COLO668 (cell line): Measurements from ENCODE around the gene TEDC1.
"Not testable (repeated sequence)": the region's sequence is repeated elsewhere in the genome, so short reads cannot be mapped to it uniquely, and the experiment has no call there.

ENCODE experiments used
- DNase-seq: peaks from one replicate; lab custom pipeline; 2025; ENCODE audit not compliant: unreplicated experiment; lab: John Stamatoyannopoulos, UW

The TEDC1 gene

DNA sequence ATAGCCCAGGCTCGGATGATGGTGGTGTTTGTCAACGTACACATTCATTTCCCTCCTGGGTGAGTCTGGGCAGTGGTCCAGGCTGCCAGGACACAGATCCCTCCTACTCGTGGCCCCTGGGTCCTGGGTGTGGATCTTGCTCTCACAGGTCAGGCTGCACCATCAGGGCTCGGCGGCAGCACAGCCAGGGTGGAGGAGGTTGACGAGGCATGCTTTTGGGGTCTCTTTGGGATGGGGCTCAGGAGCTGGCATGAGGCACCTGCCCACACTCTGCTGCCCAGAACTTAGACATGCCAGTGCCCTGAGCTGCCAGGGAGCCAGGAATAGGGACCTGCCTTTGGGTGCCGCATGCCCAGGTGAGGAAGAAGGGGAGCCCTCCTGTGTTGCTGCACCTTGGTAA, 45.0 kb downstream of the TEDC1 start:
- DNase-seq, result no peak

DNA sequence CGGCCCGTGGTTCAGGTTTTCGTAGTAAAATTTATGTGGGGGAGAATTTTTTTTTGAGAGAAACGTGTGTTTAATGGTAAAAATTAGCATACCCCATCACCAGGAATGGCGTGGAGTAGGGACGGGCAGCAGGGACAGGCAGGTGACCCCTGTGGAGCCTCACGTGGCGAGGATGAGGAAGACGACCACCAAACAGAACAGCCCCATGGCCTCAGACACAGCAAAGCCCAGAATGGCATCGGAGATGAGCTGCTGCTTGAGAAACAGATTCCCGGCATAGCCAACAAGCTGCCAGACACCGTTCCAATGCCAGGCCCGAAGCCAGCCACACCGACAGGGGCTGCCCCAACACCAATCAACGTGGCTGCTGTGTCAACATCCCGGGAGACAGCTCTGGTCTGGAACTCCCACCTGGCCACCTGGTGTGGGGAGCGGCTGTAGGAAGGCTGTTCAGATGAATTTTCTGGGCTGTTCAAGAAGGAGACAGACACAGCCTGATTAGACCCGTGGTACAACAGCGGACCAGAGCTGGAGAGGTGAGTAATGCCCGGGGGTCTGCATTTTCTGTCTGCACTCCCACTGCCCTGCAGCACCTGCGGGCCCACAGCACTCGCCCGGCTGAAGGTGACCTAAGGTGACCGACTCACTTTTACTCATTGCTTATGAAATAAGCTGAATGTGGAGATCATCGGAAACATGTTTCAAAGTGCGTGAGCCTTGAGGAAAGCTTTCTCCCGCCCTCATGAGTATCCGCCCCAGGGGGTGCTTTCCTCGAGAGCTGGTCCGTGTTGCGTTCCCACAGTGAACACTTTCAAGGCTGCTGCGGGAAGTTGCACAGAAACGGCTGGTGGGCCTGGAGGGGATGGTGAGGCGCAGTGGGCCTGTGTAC, 45.9 kb downstream of the TEDC1 start:
- peak; percentile 83 for DNase-seq

DNA sequence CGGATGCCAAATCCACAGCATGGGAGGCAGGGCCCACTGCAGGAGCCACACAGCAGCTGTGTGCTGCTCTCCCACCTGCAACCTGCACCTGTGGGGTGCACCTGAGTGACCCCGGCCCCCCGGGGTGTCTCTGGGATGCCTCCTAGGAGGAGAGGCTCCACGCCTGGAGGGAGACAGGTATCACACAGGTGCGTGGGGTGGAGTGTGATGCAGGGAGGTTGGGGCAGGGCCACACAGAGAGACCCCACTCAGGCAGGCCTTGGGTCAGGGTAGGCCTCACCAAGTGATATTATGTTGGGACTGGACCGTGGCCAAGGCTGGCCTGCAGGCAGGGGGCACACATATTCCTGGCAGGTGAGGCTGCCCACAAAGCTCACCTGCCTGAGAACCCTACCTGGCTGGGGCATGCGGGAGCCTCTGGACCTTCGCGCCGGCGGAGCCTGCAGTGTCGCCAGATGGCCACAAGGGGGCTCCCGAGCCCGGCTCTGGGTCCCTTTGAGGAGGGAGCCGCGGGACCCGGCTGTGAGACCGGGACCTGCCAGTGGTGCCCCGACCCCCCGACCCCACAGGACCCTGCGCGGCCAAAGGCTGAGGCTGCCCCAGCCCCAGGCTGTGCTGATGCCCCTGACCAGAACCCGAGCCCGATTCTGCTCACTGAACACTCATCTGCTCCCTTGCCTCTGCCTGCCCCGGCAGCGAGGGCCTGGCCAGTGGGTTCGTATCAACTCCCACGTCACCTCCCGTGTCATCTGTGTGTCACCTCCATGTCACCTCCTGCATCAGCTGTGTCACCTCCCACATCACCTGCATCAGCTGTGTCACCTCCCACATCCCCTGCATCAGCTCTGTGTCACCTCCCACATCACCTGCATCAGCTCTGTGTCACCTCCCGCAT, 46.8 kb downstream of the TEDC1 start:
- peak; percentile 74 for DNase-seq

DNA sequence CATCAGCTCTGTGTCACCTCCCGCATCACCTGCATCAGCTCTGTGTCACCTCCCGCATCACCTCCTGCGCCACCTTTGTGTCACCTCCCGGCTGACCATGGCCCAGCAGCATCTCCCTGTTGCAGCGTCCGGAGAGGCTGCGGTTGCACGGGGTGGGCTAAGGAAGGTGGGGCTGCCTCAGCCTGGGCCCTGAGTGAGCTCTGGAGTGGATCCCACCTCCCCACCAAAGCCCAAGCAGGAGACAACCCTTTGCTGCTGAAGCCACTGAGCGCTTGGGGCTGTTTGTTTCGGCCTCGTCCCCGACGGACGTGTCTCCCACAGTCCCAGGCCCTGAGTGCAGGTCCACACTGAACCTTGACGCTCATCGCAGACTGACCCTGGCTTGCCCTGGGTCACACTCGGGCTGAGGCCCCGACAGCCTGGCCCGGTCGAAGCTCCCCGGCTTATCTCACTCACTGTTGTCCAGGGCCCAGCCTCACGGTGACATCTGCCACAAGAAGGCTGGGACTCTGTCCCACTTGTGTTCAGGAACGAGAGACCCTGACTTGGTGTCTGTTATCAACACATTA, 47.5 kb downstream of the TEDC1 start:
- no peak for DNase-seq

DNA sequence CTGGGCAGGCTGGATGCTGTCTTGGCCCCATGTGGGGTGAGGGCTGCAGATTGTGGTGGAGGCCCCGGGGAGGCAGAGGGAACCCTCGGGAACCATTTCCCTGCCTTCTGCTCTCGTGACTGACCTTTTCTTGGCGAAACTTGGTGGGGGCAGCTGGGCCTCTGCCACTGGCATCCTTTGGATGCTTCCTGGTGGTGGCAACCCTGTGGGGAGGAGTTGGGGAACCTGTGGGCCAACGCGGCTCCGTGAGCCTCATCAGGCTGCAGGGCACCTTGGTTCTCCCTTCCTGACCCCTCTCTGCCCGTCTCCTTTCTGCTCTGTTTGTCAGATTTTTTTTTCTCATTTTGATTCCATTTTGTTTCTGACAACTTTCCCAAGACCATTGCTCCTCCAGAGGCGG, 49.8 kb downstream of the TEDC1 start:
- DNase-seq, result no peak

DNA sequence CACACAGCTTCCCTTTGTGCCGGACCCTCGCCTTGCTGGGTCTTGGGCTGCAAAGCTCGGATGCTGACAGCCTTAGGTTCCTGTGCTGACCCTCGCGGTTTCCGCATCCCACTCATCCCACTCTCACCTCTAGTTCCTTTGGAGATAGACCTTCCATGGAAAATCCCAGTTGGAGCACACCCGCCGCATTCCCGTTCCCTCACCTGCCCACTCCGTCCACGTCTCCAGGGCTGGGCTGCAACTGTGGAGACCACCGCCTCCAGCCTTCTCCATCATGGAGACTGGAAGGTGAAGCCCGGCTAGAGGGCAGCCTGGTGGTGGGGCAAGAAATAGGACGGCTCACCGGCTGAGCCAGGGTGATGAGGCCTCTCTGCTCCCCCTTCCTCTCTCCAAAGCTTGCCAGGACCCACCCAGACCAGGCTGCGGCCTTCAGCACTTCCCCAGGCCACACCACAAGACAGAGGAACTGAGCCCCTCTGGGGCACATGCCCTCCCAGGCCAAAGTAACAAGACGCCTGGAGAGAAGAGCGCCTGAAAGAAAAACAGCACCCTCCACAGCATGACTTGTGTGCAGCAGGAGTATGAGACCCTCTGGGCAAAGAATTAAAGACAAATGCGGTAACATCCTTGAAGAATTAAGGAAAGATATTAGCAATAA, 50.3 kb downstream of the TEDC1 start:
- no peak for DNase-seq

DNA sequence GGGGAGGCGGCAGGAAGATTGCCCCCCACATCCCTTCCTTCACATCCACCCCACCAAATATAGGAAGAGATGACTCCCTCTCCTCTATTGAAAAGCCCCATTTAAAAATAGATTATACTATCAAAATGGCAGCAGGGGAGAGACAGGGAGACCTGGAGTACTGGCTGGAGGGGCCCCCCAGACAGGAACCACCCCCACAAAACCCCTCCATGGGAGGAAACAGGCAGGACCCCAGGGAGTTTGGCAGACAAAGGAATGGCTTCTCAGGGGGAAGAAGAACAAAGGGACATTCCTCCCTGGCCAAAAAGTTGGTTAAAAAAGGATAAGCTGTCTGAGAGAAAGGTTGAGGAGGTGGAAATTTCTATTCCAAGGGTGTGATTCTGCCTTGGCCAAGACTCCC, 54.6 kb downstream of the TEDC1 start:
- DNase-seq, result not testable (repeated sequence)

DNA sequence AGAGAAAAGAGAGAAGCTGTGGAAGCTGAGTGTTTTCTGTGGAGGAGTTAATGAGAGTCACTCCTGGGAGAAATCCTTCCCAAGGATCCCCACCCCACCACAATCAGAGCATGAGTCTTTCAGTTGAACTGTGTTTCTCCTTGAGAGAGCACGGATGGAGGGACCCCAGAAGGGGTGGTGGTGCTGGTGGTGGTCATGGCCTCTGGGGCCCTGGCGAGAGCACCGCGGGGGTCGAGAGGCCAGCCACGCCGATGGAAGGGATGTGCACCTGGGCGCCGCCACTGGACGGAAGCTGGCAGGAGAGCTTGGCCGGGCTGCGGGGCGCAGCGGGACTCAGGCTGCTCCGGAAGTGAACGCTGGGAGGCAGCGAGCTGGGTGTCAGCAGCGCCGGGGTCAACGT, 55.4 kb downstream of the TEDC1 start:
- not testable (repeated sequence) for DNase-seq

DNA sequence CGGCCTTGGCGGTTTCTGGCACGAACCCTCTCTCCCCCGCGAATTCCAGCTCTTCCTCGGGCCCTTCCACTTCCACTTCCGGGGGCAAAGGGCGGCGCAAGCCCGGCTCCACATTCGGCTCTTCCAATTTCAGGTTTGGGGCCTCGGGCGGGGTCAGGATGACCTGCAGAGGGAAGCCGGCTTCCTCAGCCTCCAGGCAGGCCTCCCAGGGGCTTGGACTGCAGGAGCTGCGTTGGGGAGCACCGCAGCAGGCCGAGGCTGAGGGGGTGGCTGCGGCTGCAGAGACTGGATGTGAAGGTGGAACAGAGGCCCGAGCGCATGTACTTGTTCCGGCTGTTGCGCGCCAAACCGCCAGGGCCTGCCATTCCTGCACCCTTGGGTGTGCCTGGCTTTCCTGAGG, 56.0 kb downstream of the TEDC1 start:
- not testable (repeated sequence) for DNase-seq

DNA sequence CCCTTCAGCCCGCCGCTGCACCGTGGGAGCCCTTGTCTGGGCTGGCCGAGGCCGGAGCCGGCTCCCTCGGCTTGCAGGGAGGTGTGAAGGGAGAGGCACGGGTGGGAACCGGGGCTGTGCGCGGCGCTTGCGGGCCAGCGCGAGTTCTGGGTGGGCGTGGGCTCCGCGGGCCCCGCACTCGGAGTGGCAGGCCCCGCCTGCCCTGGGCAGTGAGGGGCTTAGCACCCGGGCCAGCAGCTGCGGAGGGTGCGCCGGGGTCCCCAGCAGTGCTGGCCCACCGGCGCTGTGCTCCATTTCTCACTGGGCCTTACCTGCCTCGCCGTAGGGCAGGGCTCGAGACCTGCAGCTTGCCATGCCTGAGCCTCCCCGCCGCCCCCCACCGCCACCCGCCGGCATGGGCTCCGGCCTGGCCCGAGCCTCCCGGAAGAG, 56.7 kb downstream of the TEDC1 start:
- no peak for DNase-seq
